Ramos (cell line): ENCODE measurements around the gene CNTFR.
"Not testable (repeated sequence)": the region's sequence is repeated elsewhere in the genome, so short reads cannot be mapped to it uniquely, and the experiment has no call there.

ENCODE experiments used
- in situ Hi-C: fragments of 300-500 bp; cut with MboI; formaldehyde crosslinking; loops from one replicate; pipeline ENCODE4 v1.14.3; 2022; ENCODE audit warnings: low sequenced_read_pairs; ENCODE audit not compliant: unreplicated experiment

The CNTFR gene

GRCh38 chr9:34589636-34590380 is at the start of gene CNTFR:
Gene CNTFR (minus strand): TSS chr9:34589724. CDS start chr9:34568981, 20,743 bp downstream.
- in situ Hi-C loops, result loop anchor here (25.0 kb wide), 1 partner anchor 153 kb away; no protein-coding TSS in a partner anchor

- in situ Hi-C loops, result not testable (repeated sequence)
These were observed 49.8 kb upstream of the CNTFR start for GRCh38 chr9:34639322-34639721.

GRCh38 chr9:34638138-34638445 is 48.6 kb upstream of the CNTFR start:
- in situ Hi-C loops, result no loop called here

- in situ Hi-C loops, result no loop called here
These were observed 48.0 kb upstream of the CNTFR start, which contains the start of gene SIGMAR1 for GRCh38 chr9:34637356-34638137. Gene SIGMAR1 (minus strand): TSS chr9:34637787. CDS start chr9:34637697, 90 bp downstream.

- in situ Hi-C loops, result no loop called here
These were observed 47.3 kb upstream of the CNTFR start for GRCh38 chr9:34636791-34637355.

- in situ Hi-C loops, result no loop called here
These were observed 46.0 kb upstream of the CNTFR start for GRCh38 chr9:34635556-34635955.

GRCh38 chr9:34634551-34635248 is 45.2 kb upstream of the CNTFR start:
- in situ Hi-C loops, result no loop called here

GRCh38 chr9:34633851-34634550 is 44.5 kb upstream of the CNTFR start:
- in situ Hi-C loops, result no loop called here

GRCh38 chr9:34633166-34633565 is 43.6 kb upstream of the CNTFR start:
- in situ Hi-C loops, result no loop called here

GRCh38 chr9:34630402-34631154 is 41.1 kb upstream of the CNTFR start:
- in situ Hi-C loops, result no loop called here

GRCh38 chr9:34629491-34629808 is 39.9 kb upstream of the CNTFR start:
- in situ Hi-C loops, result no loop called here

- in situ Hi-C loops, result no loop called here
These were observed 39.3 kb upstream of the CNTFR start, which contains the start of gene ARID3C for GRCh38 chr9:34628656-34629490. Gene ARID3C (minus strand): TSS chr9:34629066. CDS start chr9:34628014, 1,052 bp downstream.

GRCh38 chr9:34627716-34628655 is 38.5 kb upstream of the CNTFR start:
- in situ Hi-C loops, result no loop called here

- in situ Hi-C loops, result no loop called here
These were observed 35.6 kb upstream of the CNTFR start for GRCh38 chr9:34625186-34625486.

- in situ Hi-C loops, result no loop called here
These were observed 35.1 kb upstream of the CNTFR start for GRCh38 chr9:34624475-34625185.

GRCh38 chr9:34623374-34624235 is 34.1 kb upstream of the CNTFR start:
- in situ Hi-C loops, result no loop called here
